HEK293 (cell line): ENCODE results near the gene CLDN3.
A peak's percentile ranks its signal among the peaks of the same experiment; 100 is the strongest.

ENCODE experiments used
- CTCF ChIA-PET: fragments of 350-600 bp; formaldehyde crosslinking; extraction: SDS; loops from one replicate; lab custom pipeline; 2021; ENCODE audit warnings: antibody characterized with exemption; lab: Yijun Ruan, JAX
- POLR2A ChIA-PET: fragments of 300-600 bp; formaldehyde crosslinking; extraction: SDS; loops from one replicate; lab custom pipeline; 2020; ENCODE audit warnings: antibody characterized with exemption, inconsistent platforms; lab: Yijun Ruan, JAX
- H3K27ac ChIP-seq: fragments of 200-500 bp; sonication (Bioruptor generic); 2 replicates; pipeline ENCODE4 v1.5.1; 2014; ENCODE audit warnings: low read depth, low read length, control low read depth, inconsistent platforms; ENCODE audit errors: extremely low read depth
- H3K36me3 ChIP-seq, 2 experiments: fragments of 200-500 bp in 1 of 2; sonication (Bioruptor generic) in 1 of 2; 1 replicate in 1 of 2; 2 replicates in 1 of 2; pipeline ENCODE4 v1.5.1; 2014 to 2017; ENCODE audit warnings: inconsistent platforms in 2 of 2, low read length in 2 of 2; ENCODE audit not compliant: control insufficient read depth in 2 of 2, insufficient read depth in 1 of 2
- H3K4me1 ChIP-seq: fragments of 200-500 bp; sonication (Bioruptor generic); 2 replicates; pipeline ENCODE4 v1.5.1; 2014; ENCODE audit warnings: mild to moderate bottlenecking, low read length, inconsistent platforms; ENCODE audit not compliant: control insufficient read depth, insufficient read depth
- H3K4me3 ChIP-seq: 2 replicates; pipeline ENCODE4 v1.5.1; 2011; ENCODE audit warnings: low read depth, mild to moderate bottlenecking, control low read depth, low read length, moderate library complexity
- H3K9me3 ChIP-seq: fragments of 200-500 bp; sonication (Bioruptor generic); 2 replicates; pipeline ENCODE4 v1.5.1; 2014; ENCODE audit warnings: low read depth, low read length, inconsistent platforms; ENCODE audit not compliant: control insufficient read depth, insufficient read depth
- GLI2 ChIP-seq: fragments of 450-650 bp; formaldehyde crosslinking; IDR thresholded peaks from 2 replicates; pipeline ENCODE4; 2017; ENCODE audit warnings: missing biosample characterization, missing genetic modification characterization, low read depth, borderline replicate concordance
- GLIS1 ChIP-seq: fragments of 450-650 bp; formaldehyde crosslinking; IDR thresholded peaks from 2 replicates; pipeline ENCODE4 v1.5.1; 2016; ENCODE audit warnings: missing biosample characterization, missing genetic modification characterization
- HOXA7 ChIP-seq: sonication (generic); formaldehyde crosslinking; IDR thresholded peaks from 2 replicates; pipeline ENCODE4 v1.8.1; 2022; ENCODE audit warnings: missing genetic modification reagents, borderline replicate concordance
- KLF16 ChIP-seq: fragments of 450-650 bp; formaldehyde crosslinking; IDR thresholded peaks from 2 replicates; pipeline ENCODE4 v1.5.1; 2017; ENCODE audit warnings: missing biosample characterization, missing genetic modification characterization
- OVOL3 ChIP-seq: fragments of 450-650 bp; formaldehyde crosslinking; IDR thresholded peaks from 2 replicates; pipeline ENCODE4 v1.5.1; 2016; ENCODE audit warnings: missing biosample characterization, missing genetic modification characterization
- SALL2 ChIP-seq: fragments of 450-650 bp; formaldehyde crosslinking; IDR thresholded peaks from 2 replicates; pipeline ENCODE4 v1.5.0; 2017; ENCODE audit warnings: missing biosample characterization, mild to moderate bottlenecking, missing genetic modification characterization, borderline replicate concordance
- SCRT1 ChIP-seq: fragments of 450-650 bp; formaldehyde crosslinking; IDR thresholded peaks from 2 replicates; pipeline ENCODE4 v1.5.1; 2016; ENCODE audit warnings: missing biosample characterization, missing genetic modification characterization, borderline replicate concordance
- YY1 ChIP-seq: fragments of 450-650 bp; formaldehyde crosslinking; IDR thresholded peaks from 2 replicates; pipeline ENCODE4 v1.5.1; 2018; ENCODE audit warnings: missing biosample characterization, missing genetic modification characterization
- ZBTB1 ChIP-seq: fragments of 450-650 bp; formaldehyde crosslinking; IDR thresholded peaks from 2 replicates; pipeline ENCODE4 v1.5.1; 2016; ENCODE audit warnings: missing biosample characterization, missing genetic modification characterization
- ZBTB20 ChIP-seq: fragments of 450-650 bp; formaldehyde crosslinking; IDR thresholded peaks from 2 replicates; pipeline ENCODE4 v1.5.1; 2016; ENCODE audit warnings: missing biosample characterization, missing genetic modification characterization
- ZIC2 ChIP-seq: fragments of 450-650 bp; formaldehyde crosslinking; IDR thresholded peaks from 2 replicates; pipeline ENCODE4 v1.5.1; 2016; ENCODE audit warnings: missing biosample characterization, missing genetic modification characterization
- ZNF311 ChIP-seq: fragments of 450-650 bp; formaldehyde crosslinking; IDR thresholded peaks from 2 replicates; pipeline ENCODE4 v1.5.1; 2017; ENCODE audit warnings: missing biosample characterization, missing genetic modification characterization, borderline replicate concordance
- ZNF391 ChIP-seq: fragments of 450-650 bp; formaldehyde crosslinking; IDR thresholded peaks from 2 replicates; pipeline ENCODE4 v1.5.1; 2016; ENCODE audit warnings: low read depth, missing biosample characterization, missing genetic modification characterization, borderline replicate concordance
- ZNF555 ChIP-seq: fragments of 450-650 bp; formaldehyde crosslinking; conservative IDR thresholded peaks from 2 replicates; pipeline ENCODE4 v1.5.1; 2017; ENCODE audit warnings: missing biosample characterization, mild to moderate bottlenecking, missing genetic modification characterization, inconsistent platforms
- ZNF837 ChIP-seq: fragments of 450-650 bp; formaldehyde crosslinking; IDR thresholded peaks from 2 replicates; pipeline ENCODE4 v1.5.1; 2016; ENCODE audit warnings: missing biosample characterization, missing genetic modification characterization
- TF ChIP-seq, protein P1 (sequence below): fragments of 450-650 bp; formaldehyde crosslinking; IDR thresholded peaks from 2 replicates; pipeline ENCODE4 v1.5.1; 2017; ENCODE audit warnings: missing biosample characterization, missing genetic modification characterization
- TF ChIP-seq, protein P2 (sequence below): fragments of 450-650 bp; formaldehyde crosslinking; IDR thresholded peaks from 2 replicates; pipeline ENCODE4 v1.5.1; 2017; ENCODE audit warnings: missing biosample characterization, missing genetic modification characterization
- TF ChIP-seq, protein P3 (sequence below): fragments of 450-650 bp; formaldehyde crosslinking; optimal IDR thresholded peaks from 2 replicates; pipeline ENCODE3; 2016; ENCODE audit warnings: missing biosample characterization, mild to moderate bottlenecking, missing genetic modification characterization
- TF ChIP-seq, protein P4 (sequence below): fragments of 450-650 bp; formaldehyde crosslinking; IDR thresholded peaks from 2 replicates; pipeline ENCODE4 v1.5.1; 2016; ENCODE audit warnings: missing biosample characterization, missing genetic modification characterization
- TF ChIP-seq, protein P5 (sequence below): fragments of 450-650 bp; formaldehyde crosslinking; IDR thresholded peaks from 2 replicates; pipeline ENCODE4 v1.5.1; 2016; ENCODE audit warnings: missing biosample characterization, missing genetic modification characterization
- TF ChIP-seq, protein P6 (sequence below): fragments of 450-650 bp; formaldehyde crosslinking; IDR thresholded peaks from 2 replicates; pipeline ENCODE4 v1.5.1; 2016; ENCODE audit warnings: missing biosample characterization, missing genetic modification characterization

The CLDN3 gene

DNA sequence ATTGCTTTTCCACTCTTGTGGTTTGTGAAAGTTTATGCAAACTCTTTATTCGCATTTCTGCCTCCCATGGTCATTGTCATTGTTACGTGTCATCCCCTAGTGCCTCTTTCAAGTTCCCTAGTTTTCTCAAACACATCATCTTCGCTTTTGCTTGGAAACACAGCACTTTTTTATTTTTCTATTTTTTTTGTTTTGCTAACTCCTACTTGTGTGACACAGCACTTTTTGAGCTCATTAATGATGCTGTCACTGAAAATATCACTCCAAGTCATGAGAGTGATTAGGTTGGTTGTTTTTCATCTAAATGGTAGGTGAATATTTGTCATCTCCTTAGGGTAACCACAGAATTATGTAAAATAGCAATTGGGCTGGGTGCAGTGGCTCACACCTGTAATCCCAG is 42.1 kb downstream of the CLDN3 start:
- no peaks in the 10 kb centered on the region for H3K36me3 ChIP-seq
- no peak for TF ChIP-seq OVOL3 (tag by site-specific recombination)
- TF ChIP-seq, protein P1, sequence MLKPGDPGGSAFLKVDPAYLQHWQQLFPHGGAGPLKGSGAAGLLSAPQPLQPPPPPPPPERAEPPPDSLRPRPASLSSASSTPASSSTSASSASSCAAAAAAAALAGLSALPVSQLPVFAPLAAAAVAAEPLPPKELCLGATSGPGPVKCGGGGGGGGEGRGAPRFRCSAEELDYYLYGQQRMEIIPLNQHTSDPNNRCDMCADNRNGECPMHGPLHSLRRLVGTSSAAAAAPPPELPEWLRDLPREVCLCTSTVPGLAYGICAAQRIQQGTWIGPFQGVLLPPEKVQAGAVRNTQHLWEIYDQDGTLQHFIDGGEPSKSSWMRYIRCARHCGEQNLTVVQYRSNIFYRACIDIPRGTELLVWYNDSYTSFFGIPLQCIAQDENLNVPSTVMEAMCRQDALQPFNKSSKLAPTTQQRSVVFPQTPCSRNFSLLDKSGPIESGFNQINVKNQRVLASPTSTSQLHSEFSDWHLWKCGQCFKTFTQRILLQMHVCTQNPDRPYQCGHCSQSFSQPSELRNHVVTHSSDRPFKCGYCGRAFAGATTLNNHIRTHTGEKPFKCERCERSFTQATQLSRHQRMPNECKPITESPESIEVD, result no peak
- TF ChIP-seq ZNF555, result no peak
- H3K27ac ChIP-seq, result no peak overlapping the region
- ChIA-PET POLR2A (interaction anchor here (0.5 to 1.3 kb wide), 2 partner anchors 10 to 11 kb away, joined by 3 to 4 read pairs; partner anchors contain the start of gene ABHD11), CTCF (interaction anchor here (0.6 to 1.6 kb wide), 5 partner anchors 83 to 127 kb away, joined by 3 to 15 read pairs (median 3); no protein-coding TSS in a partner anchor)
- H3K4me1 ChIP-seq, result no peaks in the 10 kb centered on the region
- no peak overlapping the region for H3K4me3 ChIP-seq
- no peaks in the 10 kb centered on the region for H3K9me3 ChIP-seq

DNA sequence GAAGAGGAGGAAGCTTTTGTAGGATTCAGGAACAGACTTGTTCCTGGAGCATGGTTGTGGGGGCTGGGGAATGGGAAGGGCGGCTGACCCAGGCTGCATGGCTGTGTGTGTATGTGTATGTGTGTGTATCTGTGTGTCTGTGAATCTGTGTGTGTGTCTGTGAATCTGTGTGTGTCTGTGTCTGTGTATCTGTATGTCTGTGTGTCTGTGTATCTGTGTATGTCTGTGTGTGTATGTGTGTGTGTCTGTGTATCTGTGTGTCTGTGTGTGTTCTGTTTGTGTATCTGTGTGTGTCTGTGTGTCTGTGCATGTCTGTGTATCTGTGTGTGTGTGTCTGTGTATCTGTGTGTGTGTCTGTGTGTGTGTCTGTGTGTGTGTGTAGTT is 44.0 kb downstream of the CLDN3 start:
- POLR2A ChIA-PET, result interaction anchor here (0.9 to 1.0 kb wide), 3 partner anchors 26 to 119 kb away, joined by 3 read pairs; no protein-coding TSS in a partner anchor
- TF ChIP-seq HOXA7 (CRISPR knock-in tag) (no peak), ZNF837 (tag by site-specific recombination) (no peak), ZNF311 (tag by site-specific recombination) (0 out of 2 replicates have a peak, but pooled peaks have one; percentile 64), ZBTB1 (tag by site-specific recombination) (no peak), GLI2 (tag by site-specific recombination) (no peak), OVOL3 (tag by site-specific recombination) (no peak), SALL2 (0 out of 2 replicates have a peak, but pooled peaks have one; percentile 71), ZBTB20 (tag by site-specific recombination) (no peak), YY1 (no peak), KLF16 (no peak), ZNF391 (tag by site-specific recombination) (no peak), ZIC2 (tag by site-specific recombination) (no peak), GLIS1 (tag by site-specific recombination) (no peak), SCRT1 (tag by site-specific recombination) (0 out of 2 replicates have a peak, but pooled peaks have one; percentile 13)
- TF ChIP-seq, protein P2, sequence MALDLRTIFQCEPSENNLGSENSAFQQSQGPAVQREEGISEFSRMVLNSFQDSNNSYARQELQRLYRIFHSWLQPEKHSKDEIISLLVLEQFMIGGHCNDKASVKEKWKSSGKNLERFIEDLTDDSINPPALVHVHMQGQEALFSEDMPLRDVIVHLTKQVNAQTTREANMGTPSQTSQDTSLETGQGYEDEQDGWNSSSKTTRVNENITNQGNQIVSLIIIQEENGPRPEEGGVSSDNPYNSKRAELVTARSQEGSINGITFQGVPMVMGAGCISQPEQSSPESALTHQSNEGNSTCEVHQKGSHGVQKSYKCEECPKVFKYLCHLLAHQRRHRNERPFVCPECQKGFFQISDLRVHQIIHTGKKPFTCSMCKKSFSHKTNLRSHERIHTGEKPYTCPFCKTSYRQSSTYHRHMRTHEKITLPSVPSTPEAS, result peak; percentile 99
- TF ChIP-seq, protein P3, sequence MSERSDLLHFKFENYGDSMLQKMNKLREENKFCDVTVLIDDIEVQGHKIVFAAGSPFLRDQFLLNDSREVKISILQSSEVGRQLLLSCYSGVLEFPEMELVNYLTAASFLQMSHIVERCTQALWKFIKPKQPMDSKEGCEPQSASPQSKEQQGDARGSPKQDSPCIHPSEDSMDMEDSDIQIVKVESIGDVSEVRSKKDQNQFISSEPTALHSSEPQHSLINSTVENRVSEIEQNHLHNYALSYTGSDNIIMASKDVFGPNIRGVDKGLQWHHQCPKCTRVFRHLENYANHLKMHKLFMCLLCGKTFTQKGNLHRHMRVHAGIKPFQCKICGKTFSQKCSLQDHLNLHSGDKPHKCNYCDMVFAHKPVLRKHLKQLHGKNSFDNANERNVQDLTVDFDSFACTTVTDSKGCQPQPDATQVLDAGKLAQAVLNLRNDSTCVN (tag by site-specific recombination), result no peak
- TF ChIP-seq, protein P4, sequence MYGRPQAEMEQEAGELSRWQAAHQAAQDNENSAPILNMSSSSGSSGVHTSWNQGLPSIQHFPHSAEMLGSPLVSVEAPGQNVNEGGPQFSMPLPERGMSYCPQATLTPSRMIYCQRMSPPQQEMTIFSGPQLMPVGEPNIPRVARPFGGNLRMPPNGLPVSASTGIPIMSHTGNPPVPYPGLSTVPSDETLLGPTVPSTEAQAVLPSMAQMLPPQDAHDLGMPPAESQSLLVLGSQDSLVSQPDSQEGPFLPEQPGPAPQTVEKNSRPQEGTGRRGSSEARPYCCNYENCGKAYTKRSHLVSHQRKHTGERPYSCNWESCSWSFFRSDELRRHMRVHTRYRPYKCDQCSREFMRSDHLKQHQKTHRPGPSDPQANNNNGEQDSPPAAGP (tag by site-specific recombination), result 0 out of 2 replicates have a peak, but pooled peaks have one; percentile 1
- TF ChIP-seq, protein P5, sequence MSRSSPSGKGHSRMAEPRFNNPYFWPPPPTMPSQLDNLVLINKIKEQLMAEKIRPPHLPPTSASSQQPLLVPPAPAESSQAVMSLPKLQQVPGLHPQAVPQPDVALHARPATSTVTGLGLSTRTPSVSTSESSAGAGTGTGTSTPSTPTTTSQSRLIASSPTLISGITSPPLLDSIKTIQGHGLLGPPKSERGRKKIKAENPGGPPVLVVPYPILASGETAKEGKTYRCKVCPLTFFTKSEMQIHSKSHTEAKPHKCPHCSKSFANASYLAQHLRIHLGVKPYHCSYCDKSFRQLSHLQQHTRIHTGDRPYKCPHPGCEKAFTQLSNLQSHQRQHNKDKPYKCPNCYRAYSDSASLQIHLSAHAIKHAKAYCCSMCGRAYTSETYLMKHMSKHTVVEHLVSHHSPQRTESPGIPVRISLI (tag by site-specific recombination), result no peak
- TF ChIP-seq, protein P6, sequence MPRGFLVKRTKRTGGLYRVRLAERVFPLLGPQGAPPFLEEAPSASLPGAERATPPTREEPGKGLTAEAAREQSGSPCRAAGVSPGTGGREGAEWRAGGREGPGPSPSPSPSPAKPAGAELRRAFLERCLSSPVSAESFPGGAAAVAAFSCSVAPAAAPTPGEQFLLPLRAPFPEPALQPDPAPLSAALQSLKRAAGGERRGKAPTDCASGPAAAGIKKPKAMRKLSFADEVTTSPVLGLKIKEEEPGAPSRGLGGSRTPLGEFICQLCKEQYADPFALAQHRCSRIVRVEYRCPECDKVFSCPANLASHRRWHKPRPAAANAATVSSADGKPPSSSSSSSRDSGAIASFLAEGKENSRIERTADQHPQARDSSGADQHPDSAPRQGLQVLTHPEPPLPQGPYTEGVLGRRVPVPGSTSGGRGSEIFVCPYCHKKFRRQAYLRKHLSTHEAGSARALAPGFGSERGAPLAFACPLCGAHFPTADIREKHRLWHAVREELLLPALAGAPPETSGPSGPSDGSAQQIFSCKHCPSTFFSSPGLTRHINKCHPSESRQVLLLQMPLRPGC (tag by site-specific recombination), result 0 out of 2 replicates have a peak, but pooled peaks have one; percentile 18
- TF ChIP-seq, all 188 proteins: peak for 6
- CTCF ChIA-PET, result interaction anchor here (0.6 to 4.2 kb wide), 18 partner anchors 8 to 158 kb away, joined by 3 to 82 read pairs (median 8); partner anchors contain the start of genes ABHD11, MLXIPL and VPS37D
- Histone ChIP-seq H3K36me3 (no peaks in the 10 kb centered on the region), H3K4me1 (no peaks in the 10 kb centered on the region), H3K4me3 (no peak overlapping the region), H3K27ac (no peak overlapping the region), H3K9me3 (no peaks in the 10 kb centered on the region)
